GM12878 (cell line): ENCODE measurements around the gene TGM5. TPM values are rescaled to one million over a fixed set of nuclear protein-coding genes. Genes with fewer than 3 reads are reported as not detected.

ENCODE experiments used
- BCL11A ChIP-seq: IDR thresholded peaks from 2 replicates; pipeline ENCODE4 v1.6.1; 2011; ENCODE audit warnings: low read depth, low read length
- BRCA1 ChIP-seq: IDR thresholded peaks from 2 replicates; pipeline ENCODE4 v1.6.1; 2011; ENCODE audit warnings: low read depth, low read length, improper control_type of control experiment
- CHD2 ChIP-seq: IDR thresholded peaks from 2 replicates; pipeline ENCODE4 v1.6.1; 2011; ENCODE audit warnings: low read depth, low read length, improper control_type of control experiment, borderline replicate concordance
- CREM ChIP-seq: IDR thresholded peaks from 2 replicates; pipeline ENCODE4 v1.6.1; 2014; ENCODE audit warnings: antibody characterized with exemption, low read depth
- E4F1 ChIP-seq: fragments of 450-650 bp; IDR thresholded peaks from 2 replicates; pipeline ENCODE4 v1.6.1; 2018; ENCODE audit warnings: borderline replicate concordance, mild to moderate bottlenecking; ENCODE audit not compliant: partially characterized antibody
- EGR1 ChIP-seq, 2 experiments: IDR thresholded peaks; 1 replicate in 1 of 2; 2 replicates in 1 of 2; pipeline ENCODE4 v1.6.1; 2011 to 2012; ENCODE audit warnings: low read depth in 2 of 2, low read length in 2 of 2, borderline replicate concordance in 1 of 2, mild to moderate bottlenecking in 1 of 2, moderate library complexity in 1 of 2
- FOXK2 ChIP-seq: fragments of 450-650 bp; IDR thresholded peaks from 2 replicates; pipeline ENCODE4 v1.6.1; 2017; ENCODE audit warnings: mild to moderate bottlenecking, moderate library complexity
- HDGF ChIP-seq: fragments of 450-650 bp; IDR thresholded peaks from 2 replicates; pipeline ENCODE4 v1.6.1; 2016; ENCODE audit warnings: antibody characterized with exemption
- KLF5 ChIP-seq: fragments of 450-650 bp; IDR thresholded peaks from 2 replicates; pipeline ENCODE4 v1.6.1; 2014; ENCODE audit warnings: mild to moderate bottlenecking; ENCODE audit not compliant: partially characterized antibody
- MTA3 ChIP-seq: IDR thresholded peaks from 2 replicates; pipeline ENCODE4 v1.6.1; 2012; ENCODE audit warnings: low read length, inconsistent platforms, borderline replicate concordance
- PAX5 ChIP-seq: IDR thresholded peaks from 2 replicates; pipeline ENCODE4 v1.6.1; 2011; ENCODE audit warnings: low read depth, low read length, borderline replicate concordance
- SIN3A ChIP-seq: IDR thresholded peaks from 2 replicates; pipeline ENCODE4 v1.6.1; 2012; ENCODE audit warnings: low read depth, low read length, improper control_type of control experiment
- SMARCA5 ChIP-seq: fragments of 450-650 bp; IDR thresholded peaks from 2 replicates; pipeline ENCODE4 v1.6.1; 2017; ENCODE audit warnings: mild to moderate bottlenecking
- SMC3 ChIP-seq: IDR thresholded peaks from 2 replicates; pipeline ENCODE4 v1.6.1; 2011; ENCODE audit warnings: low read length, improper control_type of control experiment, borderline replicate concordance
- STAT1 ChIP-seq: fragments of 450-650 bp; conservative IDR thresholded peaks from 2 replicates; pipeline ENCODE4 v1.6.1; 2014; ENCODE audit warnings: antibody characterized with exemption, mild to moderate bottlenecking
- TAF1 ChIP-seq: IDR thresholded peaks from 2 replicates; pipeline ENCODE4 v1.6.1; 2011; ENCODE audit warnings: mild to moderate bottlenecking, low read depth, low read length, borderline replicate concordance
- USF2 ChIP-seq: IDR thresholded peaks from 2 replicates; pipeline ENCODE4 v1.6.1; 2011; ENCODE audit warnings: low read depth, low read length, improper control_type of control experiment, borderline replicate concordance
- ZBTB4 ChIP-seq: fragments of 450-650 bp; formaldehyde crosslinking; IDR thresholded peaks from 2 replicates; pipeline ENCODE4 v1.4.0; 2022; ENCODE audit warnings: mild to moderate bottlenecking, moderate library complexity
- ZNF687 ChIP-seq: fragments of 450-650 bp; IDR thresholded peaks from 2 replicates; pipeline ENCODE4 v1.6.1; 2017; ENCODE audit warnings: mild to moderate bottlenecking, moderate library complexity
- polyA plus RNA-seq, 11 experiments: library from polyadenylated mRNA; depleted of rRNA in 4 of 11; unstranded in 6 of 11; stranded (reverse) in 5 of 11; fragments of >200 nt; fragmentation: Nextera tagmentation in 4 of 11; fragmentation: Illumina TruSeq in 1 of 11; extraction: Ambion mirVana in 4 of 11; extraction: Trizol in 1 of 11; gene quantifications; 1 replicate in 1 of 11; 2 replicates in 10 of 11; pipeline versions ENCODE4 v1.2.1 to v1.2.3, GENCODE V29; 2011 to 2016; ENCODE audit warnings: inconsistent platforms in 2 of 11, missing spikeins in 2 of 11, low read depth in 1 of 11
- total RNA-seq, 4 experiments: library from RNA; depleted of rRNA in 3 of 4; stranded (reverse); fragments of >200 nt in 3 of 4; fragmentation: Illumina TruSeq in 1 of 4; extraction: Trizol in 1 of 4; gene quantifications; 2 replicates each; pipeline versions ENCODE4 v1.2.1 to v1.2.3, GENCODE V29; 2013 to 2021

The TGM5 gene
- total and polyA plus RNA-seq, 10 of the 15 experiments (the other 5 are each of a cell fraction or from before 2014, with no cell fraction given): 4.4 to 27.1 (median 5.6) TPM

GRCh38 chr15:43185157-43186002, 81.3 kb downstream of the TGM5 start, which contains the start of gene CCNDBP1 (continued):
- TF ChIP-seq CREM (peak; percentile 71; the same call in 1 of the 2 replicates), EGR1 (IDR thresholded peaks at IDR 0.05; ENCODE audit: borderline replicate concordance in 1 of 2, low read depth in 2 of 2, low read length in 2 of 2) (0 out of 3 replicates have a peak, but pooled peaks of 1 of the 2 experiments have one; percentile 7), SMARCA5 (peak; percentile 36; the same call in 1 of the 2 replicates), STAT1 (no peak), SIN3A (peak; percentile 94), E4F1 (peak; percentile 89), SMC3 (0 out of 2 replicates have a peak, but pooled peaks have one; percentile 4), BRCA1 (no peak), FOXK2 (peak; percentile 95), BCL11A (0 out of 2 replicates have a peak, but pooled peaks have one; percentile 7), PAX5 (no peak; the same call in 1 of the 2 replicates), CHD2 (peak; percentile 63; the same call in 1 of the 2 replicates), USF2 (no peak), TAF1 (peak; percentile 83), MTA3 (peak; percentile 91; the same call in 1 of the 2 replicates), ZNF687 (peak; percentile 88), ZBTB4 (no peak), HDGF (peak; percentile 100), KLF5 (peak; percentile 92)
